Stomach (tissue), 4 donors: Measurements from ENCODE around the gene FAM83B.

Source experiments
- POLR2A ChIP-seq, 4 donors: fragments of 450-650 bp; IDR thresholded peaks; one replicate each; pipeline ENCODE4 v1.6.1; 2016; ENCODE audit warnings: antibody characterized with exemption in 4 of 4, control low read depth in 2 of 4, mild to moderate bottlenecking in 1 of 4, moderate library complexity in 1 of 4
- POLR2AphosphoS5 ChIP-seq, 3 donors: sonication (generic); formaldehyde crosslinking; IDR thresholded peaks; one replicate each; pipeline ENCODE4 v1.6.1; 2016; ENCODE audit warnings: antibody characterized with exemption in 3 of 3
- TF ChIP-seq, protein P1 (sequence below), 7 experiments: fragments of 450-650 bp in 4 of 7; fragments of 200-600 bp in 3 of 7; sonication (generic) in 3 of 7; IDR thresholded peaks; one replicate each; pipeline ENCODE4 v1.5.1; 2016 to 2019; ENCODE audit warnings: antibody characterized with exemption in 7 of 7, control low read depth in 2 of 7, mild to moderate bottlenecking in 1 of 7

- no peak for TF ChIP-seq POLR2A (IDR thresholded peaks at IDR 0.05)
- TF ChIP-seq, protein P1, sequence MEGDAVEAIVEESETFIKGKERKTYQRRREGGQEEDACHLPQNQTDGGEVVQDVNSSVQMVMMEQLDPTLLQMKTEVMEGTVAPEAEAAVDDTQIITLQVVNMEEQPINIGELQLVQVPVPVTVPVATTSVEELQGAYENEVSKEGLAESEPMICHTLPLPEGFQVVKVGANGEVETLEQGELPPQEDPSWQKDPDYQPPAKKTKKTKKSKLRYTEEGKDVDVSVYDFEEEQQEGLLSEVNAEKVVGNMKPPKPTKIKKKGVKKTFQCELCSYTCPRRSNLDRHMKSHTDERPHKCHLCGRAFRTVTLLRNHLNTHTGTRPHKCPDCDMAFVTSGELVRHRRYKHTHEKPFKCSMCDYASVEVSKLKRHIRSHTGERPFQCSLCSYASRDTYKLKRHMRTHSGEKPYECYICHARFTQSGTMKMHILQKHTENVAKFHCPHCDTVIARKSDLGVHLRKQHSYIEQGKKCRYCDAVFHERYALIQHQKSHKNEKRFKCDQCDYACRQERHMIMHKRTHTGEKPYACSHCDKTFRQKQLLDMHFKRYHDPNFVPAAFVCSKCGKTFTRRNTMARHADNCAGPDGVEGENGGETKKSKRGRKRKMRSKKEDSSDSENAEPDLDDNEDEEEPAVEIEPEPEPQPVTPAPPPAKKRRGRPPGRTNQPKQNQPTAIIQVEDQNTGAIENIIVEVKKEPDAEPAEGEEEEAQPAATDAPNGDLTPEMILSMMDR (IDR thresholded peaks at IDR 0.05), result no peak
- TF ChIP-seq POLR2AphosphoS5 (IDR thresholded peaks at IDR 0.05), result peak in 1 of 3 donors; percentile 28
Observed at GRCh38 chr6:54935739-54936138, 89.2 kb downstream of the FAM83B start.
